HCT116 (cell line): Measurements from ENCODE around the gene ACBD6. TPM values are rescaled to one million over a fixed set of nuclear protein-coding genes. Genes with fewer than 3 reads are reported as not detected.

Experiments
- ATAC-seq: fragments of 200-7000 bp; cut with Tn5 transposase; 2 replicates; pipeline ENCODE4 v1.9.1; 2020; ENCODE audit warnings: mild to moderate bottlenecking, moderate library complexity
- BruUV-seq: library from RNA; stranded (reverse); fragments of 400-500 nt; replicated peaks from 2 replicates; lab custom pipeline; 2021; lab: Mats Ljungman, UMichigan
- CTCF ChIA-PET: fragments of 300-600 bp; sonication (Branson Sonifier 250); formaldehyde crosslinking; loops from one replicate; lab custom pipeline; 2021; ENCODE audit warnings: antibody characterized with exemption; lab: Charles Lee
- POLR2A ChIA-PET: fragments of 300-600, 350-600 bp; sonication (Branson Sonifier 250); formaldehyde crosslinking; loops from one replicate; lab custom pipeline; 2021; ENCODE audit warnings: antibody characterized with exemption; lab: Charles Lee
- RAD21 ChIA-PET, 2 experiments: fragments of 300-600 bp; sonication (Branson Sonifier 250); formaldehyde crosslinking; loops; one replicate each; lab custom pipeline; 2023; ENCODE audit warnings: low total read pairs in 2 of 2; ENCODE audit not compliant: uncharacterized antibody in 2 of 2, unreplicated experiment in 2 of 2, low non-redundant PET in 1 of 2; lab: Charles Lee
- DNase-seq: peaks from one replicate; pipeline ENCODE4 v3.0.0-alpha.2; 2010; ENCODE audit warnings: low read depth, low spot score
- H2AFZ ChIP-seq: fragments of 200-600 bp; shearing (Covaris generic), sonication (generic); 2 replicates; pipeline ENCODE4 v1.6.1; 2017; ENCODE audit warnings: low read depth, mixed run types, mixed read lengths, antibody characterized with exemption, low read length; ENCODE audit not compliant: poor library complexity, severe bottlenecking
- H3K27ac ChIP-seq: 2 replicates; pipeline ENCODE4 v1.5.1; 2012; ENCODE audit warnings: low read depth, low read length
- H3K27me3 ChIP-seq: fragments of 200-600 bp; sonication (generic); 2 replicates; pipeline ENCODE4 v1.6.1; 2016; ENCODE audit warnings: mixed run types, low read length, mixed read lengths; ENCODE audit not compliant: insufficient read depth
- H3K36me3 ChIP-seq, 2 experiments: fragments of 200-500 bp in 1 of 2; fragments of 200-600 bp in 1 of 2; sonication (Bioruptor generic) in 1 of 2; sonication (generic) in 1 of 2; 2 replicates each; pipeline versions ENCODE4 v1.5.1 to v1.6.1; 2014 to 2016; ENCODE audit warnings: low read length in 2 of 2, inconsistent platforms in 1 of 2, mixed read lengths in 1 of 2, mixed run types in 1 of 2; ENCODE audit not compliant: insufficient read depth in 2 of 2, control insufficient read depth in 1 of 2
- H3K4me1 ChIP-seq, 2 experiments: fragments of 200-600 bp in 1 of 2; sonication (generic) in 1 of 2; 2 replicates each; pipeline versions ENCODE4 v1.5.1 to v1.6.1; 2012 to 2017; ENCODE audit warnings: low read length in 2 of 2, inconsistent platforms in 1 of 2, mild to moderate bottlenecking in 1 of 2, mixed read lengths in 1 of 2, mixed run types in 1 of 2, moderate library complexity in 1 of 2; ENCODE audit not compliant: insufficient read depth in 2 of 2, control insufficient read depth in 1 of 2
- H3K4me2 ChIP-seq: fragments of 200-600 bp; sonication (generic); 2 replicates; pipeline ENCODE4 v1.6.1; 2017; ENCODE audit warnings: mixed run types, low read length, mixed read lengths
- H3K4me3 ChIP-seq, 2 experiments: fragments of 200-600 bp in 1 of 2; sonication (generic) in 1 of 2; replicated peaks in 1 of 2; 2 replicates each; pipeline ENCODE4 v1.5.1; 2011 to 2016; ENCODE audit warnings: low read length in 2 of 2, control low read depth in 1 of 2, low read depth in 1 of 2, mild to moderate bottlenecking in 1 of 2, mixed read lengths in 1 of 2, mixed run types in 1 of 2
- H3K79me2 ChIP-seq: fragments of 200-600 bp; sonication (generic); 2 replicates; pipeline ENCODE4 v1.6.1; 2017; ENCODE audit warnings: mild to moderate bottlenecking, mixed run types, low read length, moderate library complexity, mixed read lengths; ENCODE audit not compliant: insufficient read depth
- H3K9ac ChIP-seq: fragments of 200-600 bp; sonication (generic); 2 replicates; pipeline ENCODE4 v1.6.1; 2016; ENCODE audit warnings: low read length, mixed read lengths
- H3K9me2 ChIP-seq: fragments of 200-600 bp; sonication (generic), shearing (Covaris generic); 2 replicates; pipeline ENCODE4 v1.6.1; 2017; ENCODE audit warnings: mixed run types, mild to moderate bottlenecking, moderate library complexity; ENCODE audit not compliant: insufficient read depth
- H3K9me3 ChIP-seq, 2 experiments: fragments of 200-500 bp in 1 of 2; fragments of 200-600 bp in 1 of 2; sonication (Bioruptor generic) in 1 of 2; sonication (generic) in 1 of 2; 2 replicates each; pipeline ENCODE4 v1.6.1; 2014 to 2017; ENCODE audit warnings: low read length in 2 of 2, mixed read lengths in 2 of 2, inconsistent platforms in 1 of 2, low read depth in 1 of 2, mild to moderate bottlenecking in 1 of 2, mixed run types in 1 of 2, moderate library complexity in 1 of 2; ENCODE audit not compliant: control insufficient read depth in 1 of 2, insufficient read depth in 1 of 2
- H4K20me1 ChIP-seq: fragments of 200-600 bp; sonication (generic), shearing (Covaris generic); 2 replicates; pipeline ENCODE4 v1.6.1; 2017; ENCODE audit warnings: mixed run types, mild to moderate bottlenecking, moderate library complexity; ENCODE audit not compliant: insufficient read depth
- ATF3 ChIP-seq: IDR thresholded peaks from 2 replicates; pipeline ENCODE4 v1.6.1; 2012
- CBX3 ChIP-seq: IDR thresholded peaks from 2 replicates; pipeline ENCODE4 v1.6.1; 2012; ENCODE audit warnings: low read depth
- EGR1 ChIP-seq: IDR thresholded peaks from 2 replicates; pipeline ENCODE4 v1.6.1; 2012; ENCODE audit warnings: low read depth
- EZH2phosphoT487 ChIP-seq: fragments of 200-600 bp; IDR thresholded peaks from 2 replicates; pipeline ENCODE4 v1.6.1; 2018; ENCODE audit warnings: antibody characterized with exemption, borderline replicate concordance
- JUND ChIP-seq: IDR thresholded peaks from 2 replicates; pipeline ENCODE4 v1.6.1; 2012
- POLR2A ChIP-seq: IDR thresholded peaks from 2 replicates; pipeline ENCODE4 v1.7.0; 2011; ENCODE audit warnings: borderline replicate concordance; ENCODE audit not compliant: insufficient read depth, insufficient read length; ENCODE audit errors: extremely low read depth
- POLR2AphosphoS5 ChIP-seq: IDR thresholded peaks from 2 replicates; pipeline ENCODE4 v1.6.1; 2011; ENCODE audit warnings: mild to moderate bottlenecking, low read depth, low read length, moderate library complexity
- RAD21 ChIP-seq: IDR thresholded peaks from 2 replicates; pipeline ENCODE4 v1.6.1; 2012; ENCODE audit warnings: low read depth, mild to moderate bottlenecking
- SIN3A ChIP-seq: IDR thresholded peaks from 2 replicates; pipeline ENCODE4 v1.6.1; 2012; ENCODE audit warnings: low read depth
- TCF7L2 ChIP-seq: IDR thresholded peaks from 2 replicates; pipeline ENCODE4 v1.7.0; 2011; ENCODE audit warnings: borderline replicate concordance, inconsistent platforms; ENCODE audit not compliant: insufficient read depth, insufficient read length; ENCODE audit errors: extremely low read depth
- YY1 ChIP-seq: IDR thresholded peaks from 2 replicates; pipeline ENCODE4 v1.6.1; 2011; ENCODE audit warnings: low read length, low read depth, moderate library complexity, mild to moderate bottlenecking; ENCODE audit not compliant: insufficient replicate concordance; ENCODE audit errors: extremely low read depth
- ZBTB33 ChIP-seq: IDR thresholded peaks from 2 replicates; pipeline ENCODE4 v1.6.1; 2011; ENCODE audit warnings: mild to moderate bottlenecking, low read length, moderate library complexity; ENCODE audit not compliant: insufficient replicate concordance; ENCODE audit errors: extremely low read depth
- ZFX ChIP-seq: fragments of 450-650 bp; IDR thresholded peaks from 2 replicates; pipeline ENCODE4 v1.6.1; 2017
- ZNF274 ChIP-seq: fragments of 200-500 bp; sonication (Bioruptor generic); IDR thresholded peaks from 2 replicates; pipeline ENCODE4 v1.6.1; 2014; ENCODE audit warnings: mild to moderate bottlenecking, low read depth, low read length, inconsistent platforms
- intact Hi-C: fragments of 100-400 bp; cut with micrococcal nuclease; formaldehyde crosslinking; loops from 2 replicates; pipeline ENCODE4 v1.10.0; 2022
- total RNA-seq: library from RNA; stranded (reverse); gene quantifications from one replicate; pipeline ENCODE4 v1.2.1, GENCODE V29; 2021; ENCODE audit not compliant: unreplicated experiment
- TF ChIP-seq, protein P1 (sequence below): IDR thresholded peaks from 2 replicates; pipeline ENCODE4 v1.6.1; 2012; ENCODE audit warnings: low read depth
- TF ChIP-seq, protein P2 (sequence below): IDR thresholded peaks from 2 replicates; pipeline ENCODE4 v1.6.1; 2012

Gene ACBD6
- total RNA-seq, 1 experiment from 2014 or later = 43.2 TPM

DNA sequence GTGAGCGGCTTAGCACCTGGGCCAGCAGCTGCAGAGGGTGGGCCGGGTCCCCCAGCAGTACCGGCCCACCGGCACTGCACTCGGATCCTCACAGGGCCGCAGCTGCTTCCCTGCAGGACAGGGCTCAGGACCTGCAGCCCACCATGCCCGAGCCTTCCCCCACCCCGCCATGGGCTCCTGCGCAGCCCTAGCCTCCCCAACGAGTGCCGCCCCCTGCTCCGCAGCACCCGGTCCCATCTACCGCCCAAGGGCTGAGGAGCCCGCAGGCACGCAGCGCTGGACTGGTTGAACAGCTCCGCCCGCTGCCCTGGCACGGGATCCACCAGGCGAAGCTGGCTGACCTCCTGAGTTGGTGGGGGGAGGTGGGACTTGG is 6.3 kb upstream of the ACBD6 start:
- H3K9me2 ChIP-seq = no peaks in the 10 kb centered on the region
- ChIA-PET RAD21 (no interaction called here), POLR2A (no interaction called here), CTCF (no interaction called here)
- ATAC-seq (no peak), DNase-seq (no peak)
- no peak overlapping the region for H3K4me2 ChIP-seq
- H4K20me1 ChIP-seq = no peaks in the 10 kb centered on the region
- no peak overlapping the region for H3K9ac ChIP-seq
- no peaks in the 10 kb centered on the region for H3K9me3 ChIP-seq
- H3K4me1 ChIP-seq = peaks cover 3 to 15% of the 10 kb centered on the region in 2 experiments; a peak in 3 of 4 replicates
- no peak overlapping the region for H3K27ac ChIP-seq
- intact Hi-C loops = no loop called here
- no peaks in the 10 kb centered on the region for H3K79me2 ChIP-seq
- BruUV-seq = no TSS peak
- H3K36me3 ChIP-seq = no peaks in the 10 kb centered on the region
- no peak overlapping the region for H3K4me3 ChIP-seq
- no peak overlapping the region for H2AFZ ChIP-seq
- H3K27me3 ChIP-seq = no peaks in the 10 kb centered on the region
- TF ChIP-seq, protein P1, sequence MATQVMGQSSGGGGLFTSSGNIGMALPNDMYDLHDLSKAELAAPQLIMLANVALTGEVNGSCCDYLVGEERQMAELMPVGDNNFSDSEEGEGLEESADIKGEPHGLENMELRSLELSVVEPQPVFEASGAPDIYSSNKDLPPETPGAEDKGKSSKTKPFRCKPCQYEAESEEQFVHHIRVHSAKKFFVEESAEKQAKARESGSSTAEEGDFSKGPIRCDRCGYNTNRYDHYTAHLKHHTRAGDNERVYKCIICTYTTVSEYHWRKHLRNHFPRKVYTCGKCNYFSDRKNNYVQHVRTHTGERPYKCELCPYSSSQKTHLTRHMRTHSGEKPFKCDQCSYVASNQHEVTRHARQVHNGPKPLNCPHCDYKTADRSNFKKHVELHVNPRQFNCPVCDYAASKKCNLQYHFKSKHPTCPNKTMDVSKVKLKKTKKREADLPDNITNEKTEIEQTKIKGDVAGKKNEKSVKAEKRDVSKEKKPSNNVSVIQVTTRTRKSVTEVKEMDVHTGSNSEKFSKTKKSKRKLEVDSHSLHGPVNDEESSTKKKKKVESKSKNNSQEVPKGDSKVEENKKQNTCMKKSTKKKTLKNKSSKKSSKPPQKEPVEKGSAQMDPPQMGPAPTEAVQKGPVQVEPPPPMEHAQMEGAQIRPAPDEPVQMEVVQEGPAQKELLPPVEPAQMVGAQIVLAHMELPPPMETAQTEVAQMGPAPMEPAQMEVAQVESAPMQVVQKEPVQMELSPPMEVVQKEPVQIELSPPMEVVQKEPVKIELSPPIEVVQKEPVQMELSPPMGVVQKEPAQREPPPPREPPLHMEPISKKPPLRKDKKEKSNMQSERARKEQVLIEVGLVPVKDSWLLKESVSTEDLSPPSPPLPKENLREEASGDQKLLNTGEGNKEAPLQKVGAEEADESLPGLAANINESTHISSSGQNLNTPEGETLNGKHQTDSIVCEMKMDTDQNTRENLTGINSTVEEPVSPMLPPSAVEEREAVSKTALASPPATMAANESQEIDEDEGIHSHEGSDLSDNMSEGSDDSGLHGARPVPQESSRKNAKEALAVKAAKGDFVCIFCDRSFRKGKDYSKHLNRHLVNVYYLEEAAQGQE = no peak
- TF ChIP-seq EZH2phosphoT487 (no peak), TCF7L2 (no peak), RAD21 (no peak), ATF3 (no peak), POLR2A (no peak), EGR1 (no peak), SIN3A (no peak), ZNF274 (no peak), YY1 (no peak), POLR2AphosphoS5 (no peak), ZFX (no peak), CBX3 (no peak), ZBTB33 (no peak), JUND (no peak)
- TF ChIP-seq, protein P2, sequence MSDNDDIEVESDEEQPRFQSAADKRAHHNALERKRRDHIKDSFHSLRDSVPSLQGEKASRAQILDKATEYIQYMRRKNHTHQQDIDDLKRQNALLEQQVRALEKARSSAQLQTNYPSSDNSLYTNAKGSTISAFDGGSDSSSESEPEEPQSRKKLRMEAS = no peak
